ENCODE data around the gene CDC123.
"Not testable (repeated sequence)": the region's sequence is repeated elsewhere in the genome, so short reads cannot be mapped to it uniquely, and the experiment has no call there.

Gene CDC123

DNA sequence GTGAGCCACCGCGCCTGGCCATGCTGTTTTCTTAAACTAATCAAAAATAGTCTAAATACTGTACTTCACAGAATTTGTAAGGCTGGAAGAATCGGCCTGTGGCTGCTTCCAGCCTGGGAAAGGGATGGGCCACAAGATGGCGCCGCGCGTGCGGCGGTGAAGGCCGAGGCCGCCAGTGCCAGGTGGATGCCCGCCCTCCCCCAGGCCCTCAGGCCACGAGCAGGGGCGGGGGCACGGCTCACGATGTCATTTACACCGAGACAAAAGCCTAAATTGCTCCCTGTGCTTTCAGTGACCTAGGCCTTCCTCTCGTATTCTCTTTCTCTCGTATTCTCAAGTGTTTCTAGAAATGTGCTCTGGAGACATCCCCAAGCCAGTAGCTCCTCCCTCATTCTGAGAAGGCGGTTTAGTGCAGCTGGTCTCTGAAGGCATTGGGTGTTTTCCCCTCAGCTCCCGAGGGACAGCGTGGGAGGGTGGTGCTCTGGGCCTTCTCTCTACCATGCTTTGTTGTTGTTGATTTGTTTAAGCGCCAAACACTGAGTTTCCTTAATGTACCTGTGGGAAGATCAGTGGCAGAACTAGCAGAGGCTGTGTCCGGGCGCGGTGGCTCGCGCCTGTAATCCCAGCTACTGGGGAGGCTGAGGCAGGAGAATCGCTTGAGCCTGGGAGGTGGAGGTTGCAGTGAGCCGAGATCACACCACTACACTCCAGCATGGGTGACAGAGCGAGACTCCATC is 68.4 kb downstream of the CDC123 start:
- peak; percentile 98 for ATAC-seq
- TF ChIP-seq ZNF70 (CRISPR knock-in tag; IDR thresholded peaks at IDR 0.05) (no peak), TOX (CRISPR knock-in tag; IDR thresholded peaks at IDR 0.05; ENCODE audit: borderline replicate concordance) (no peak), PATZ1 (CRISPR knock-in tag; IDR thresholded peaks at IDR 0.05; ENCODE audit: borderline replicate concordance) (no peak), ZFP3 (CRISPR knock-in tag; IDR thresholded peaks at IDR 0.05) (no peak), BACH2 (CRISPR knock-in tag; IDR thresholded peaks at IDR 0.05; ENCODE audit: borderline replicate concordance) (no peak), GLIS3 (CRISPR knock-in tag; IDR thresholded peaks at IDR 0.05) (no peak), TCF4 (CRISPR knock-in tag; IDR thresholded peaks at IDR 0.05; ENCODE audit: borderline replicate concordance) (no peak), ZC3H10 (CRISPR knock-in tag; IDR thresholded peaks at IDR 0.05) (no peak), CREB5 (CRISPR knock-in tag; IDR thresholded peaks at IDR 0.05; ENCODE audit: low read depth) (no peak), SNAI2 (CRISPR knock-in tag; IDR thresholded peaks at IDR 0.05) (no peak), PPARA (CRISPR knock-in tag; IDR thresholded peaks at IDR 0.05; ENCODE audit: borderline replicate concordance) (no peak), OSR1 (CRISPR knock-in tag; IDR thresholded peaks at IDR 0.05) (no peak), ZNF8 (CRISPR knock-in tag; IDR thresholded peaks at IDR 0.05) (no peak), ARNTL (CRISPR knock-in tag; IDR thresholded peaks at IDR 0.05; ENCODE audit: borderline replicate concordance, low read depth) (no peak)
- TF ChIP-seq, protein P1, sequence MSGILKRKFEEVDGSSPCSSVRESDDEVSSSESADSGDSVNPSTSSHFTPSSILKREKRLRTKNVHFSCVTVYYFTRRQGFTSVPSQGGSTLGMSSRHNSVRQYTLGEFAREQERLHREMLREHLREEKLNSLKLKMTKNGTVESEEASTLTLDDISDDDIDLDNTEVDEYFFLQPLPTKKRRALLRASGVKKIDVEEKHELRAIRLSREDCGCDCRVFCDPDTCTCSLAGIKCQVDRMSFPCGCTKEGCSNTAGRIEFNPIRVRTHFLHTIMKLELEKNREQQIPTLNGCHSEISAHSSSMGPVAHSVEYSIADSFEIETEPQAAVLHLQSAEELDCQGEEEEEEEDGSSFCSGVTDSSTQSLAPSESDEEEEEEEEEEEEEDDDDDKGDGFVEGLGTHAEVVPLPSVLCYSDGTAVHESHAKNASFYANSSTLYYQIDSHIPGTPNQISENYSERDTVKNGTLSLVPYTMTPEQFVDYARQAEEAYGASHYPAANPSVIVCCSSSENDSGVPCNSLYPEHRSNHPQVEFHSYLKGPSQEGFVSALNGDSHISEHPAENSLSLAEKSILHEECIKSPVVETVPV (CRISPR knock-in tag; IDR thresholded peaks at IDR 0.05): no peak

- ATAC-seq: no peak
- TF ChIP-seq ARNTL (CRISPR knock-in tag; IDR thresholded peaks at IDR 0.05; ENCODE audit: borderline replicate concordance, low read depth) (no peak), ZNF8 (CRISPR knock-in tag; IDR thresholded peaks at IDR 0.05) (no peak), ESRRG (CRISPR knock-in tag; IDR thresholded peaks at IDR 0.05) (no peak), CSDC2 (CRISPR knock-in tag; IDR thresholded peaks at IDR 0.05) (no peak), TOX (CRISPR knock-in tag; IDR thresholded peaks at IDR 0.05; ENCODE audit: borderline replicate concordance) (no peak), TCF4 (CRISPR knock-in tag; IDR thresholded peaks at IDR 0.05; ENCODE audit: borderline replicate concordance) (no peak), ZNF565 (CRISPR knock-in tag; conservative IDR thresholded peaks at IDR 0.05; ENCODE audit: low read depth) (no peak), BACH2 (CRISPR knock-in tag; IDR thresholded peaks at IDR 0.05; ENCODE audit: borderline replicate concordance) (no peak), ZFP30 (CRISPR knock-in tag; IDR thresholded peaks at IDR 0.05) (no peak), GLIS3 (CRISPR knock-in tag; IDR thresholded peaks at IDR 0.05) (no peak)
These were observed 73.1 kb downstream of the CDC123 start for GRCh38 chr10:12269056-12269455.

DNA sequence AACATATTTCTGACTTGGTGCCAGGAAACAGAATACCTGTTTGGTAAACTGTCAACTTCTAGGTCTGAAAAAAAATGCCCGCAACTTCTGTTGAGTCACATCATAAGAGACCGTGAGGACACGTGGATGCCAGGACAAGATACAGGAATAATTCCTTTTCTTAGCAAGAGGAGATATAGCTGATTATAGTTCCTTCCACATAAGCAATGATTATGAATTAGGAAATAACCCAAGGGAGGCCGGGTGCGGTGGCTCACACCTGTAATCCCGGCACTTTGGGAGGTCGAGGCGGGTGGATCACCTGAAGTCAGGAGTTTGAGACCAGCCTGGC is 75.2 kb downstream of the CDC123 start:
- TF ChIP-seq CSDC2 (CRISPR knock-in tag; IDR thresholded peaks at IDR 0.05): no peak
- TF ChIP-seq ZNF565 (CRISPR knock-in tag; conservative IDR thresholded peaks at IDR 0.05; ENCODE audit: low read depth): no peak
- TF ChIP-seq ZC3H10 (CRISPR knock-in tag; IDR thresholded peaks at IDR 0.05): no peak
- no peak for TF ChIP-seq ARNTL (CRISPR knock-in tag; IDR thresholded peaks at IDR 0.05; ENCODE audit: borderline replicate concordance, low read depth)
- ATAC-seq: peak; percentile 60

DNA sequence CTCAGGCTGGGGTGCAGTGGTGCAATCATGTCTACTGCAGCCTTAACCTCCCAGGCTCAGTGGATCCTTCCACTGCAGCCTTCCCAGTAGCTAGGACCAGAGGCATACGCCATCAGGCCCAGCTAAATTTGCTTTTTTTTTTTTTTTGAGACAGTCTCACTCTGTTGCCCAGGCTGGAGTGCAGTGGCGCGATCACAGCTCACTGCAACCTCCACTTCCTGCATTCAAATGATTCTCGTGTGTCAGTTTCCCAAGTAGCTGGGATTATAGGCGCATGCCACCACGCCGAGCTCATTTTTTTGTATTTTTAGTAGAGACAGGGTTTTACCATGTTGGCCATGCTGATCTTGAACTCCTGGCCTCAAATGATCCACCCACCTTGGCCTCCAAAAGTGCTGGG is 81.9 kb downstream of the CDC123 start:
- ATAC-seq: not testable (repeated sequence)

DNA sequence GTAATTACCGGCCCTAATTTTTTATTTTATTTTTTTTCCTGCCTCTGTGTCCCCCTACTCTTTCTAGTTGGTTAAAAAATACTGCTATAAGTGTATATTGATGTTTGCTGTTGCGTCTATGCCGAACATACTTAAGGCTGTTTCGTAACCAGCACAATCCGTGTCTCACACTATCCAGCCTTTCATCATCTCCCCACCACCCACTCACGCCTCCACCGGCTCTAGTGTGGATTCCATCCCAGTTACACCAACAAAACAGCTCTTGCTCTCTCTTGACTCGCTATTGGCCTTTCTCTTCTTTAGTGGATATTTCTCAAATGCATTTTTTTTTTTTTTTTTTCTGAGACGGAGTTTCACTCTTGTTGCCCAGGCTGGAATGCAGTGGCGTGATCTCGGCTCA is 83.3 kb downstream of the CDC123 start:
- ATAC-seq: no peak
- TF ChIP-seq PPARA (CRISPR knock-in tag; IDR thresholded peaks at IDR 0.05; ENCODE audit: borderline replicate concordance) (no peak), RARB (CRISPR knock-in tag; IDR thresholded peaks at IDR 0.05) (no peak), TOX (CRISPR knock-in tag; IDR thresholded peaks at IDR 0.05; ENCODE audit: borderline replicate concordance) (no peak)

- ATAC-seq: no peak
- no peak for TF ChIP-seq ZNF8 (CRISPR knock-in tag; IDR thresholded peaks at IDR 0.05)
- TF ChIP-seq ZNF70 (CRISPR knock-in tag; IDR thresholded peaks at IDR 0.05): no peak
- no peak for TF ChIP-seq OSR1 (CRISPR knock-in tag; IDR thresholded peaks at IDR 0.05)
- no peak for TF ChIP-seq ZC3H10 (CRISPR knock-in tag; IDR thresholded peaks at IDR 0.05)
- TF ChIP-seq BACH2 (CRISPR knock-in tag; IDR thresholded peaks at IDR 0.05; ENCODE audit: borderline replicate concordance): no peak
- TF ChIP-seq TCF4 (CRISPR knock-in tag; IDR thresholded peaks at IDR 0.05; ENCODE audit: borderline replicate concordance): no peak
- no peak for TF ChIP-seq PPARA (CRISPR knock-in tag; IDR thresholded peaks at IDR 0.05; ENCODE audit: borderline replicate concordance)
- TF ChIP-seq TOX (CRISPR knock-in tag; IDR thresholded peaks at IDR 0.05; ENCODE audit: borderline replicate concordance): no peak
- no peak for TF ChIP-seq GLIS3 (CRISPR knock-in tag; IDR thresholded peaks at IDR 0.05)
- TF ChIP-seq RARB (CRISPR knock-in tag; IDR thresholded peaks at IDR 0.05): no peak
- no peak for TF ChIP-seq POU6F1 (CRISPR knock-in tag; IDR thresholded peaks at IDR 0.05; ENCODE audit: borderline replicate concordance, low read depth)
- no peak for TF ChIP-seq ISL1 (CRISPR knock-in tag; IDR thresholded peaks at IDR 0.05)
- no peak for TF ChIP-seq ZNF565 (CRISPR knock-in tag; conservative IDR thresholded peaks at IDR 0.05; ENCODE audit: low read depth)
- TF ChIP-seq ZFP3 (CRISPR knock-in tag; IDR thresholded peaks at IDR 0.05): no peak
- TF ChIP-seq, protein P1 (CRISPR knock-in tag; IDR thresholded peaks at IDR 0.05): no peak
These were observed 91.8 kb downstream of the CDC123 start for GRCh38 chr10:12287772-12288171.

Data from SK-N-SH treated with all-trans-retinoic acid at 6 μM for 48 hours (cell line).